Neural cell (in vitro differentiated cells): ENCODE results near the gene S100PBP. TPM values are rescaled to one million over a fixed set of nuclear protein-coding genes. Genes with fewer than 3 reads are reported as not detected.

Experiments
- H2AFZ ChIP-seq: fragments of 200-600, 300-800 bp; sonication (generic), shearing (Covaris generic); 2 replicates; pipeline ENCODE4 v1.6.0; 2014; ENCODE audit warnings: low read depth, mild to moderate bottlenecking, antibody characterized with exemption, low read length, moderate library complexity
- H3F3A ChIP-seq: fragments of 200-600 bp; shearing (Covaris generic); 2 replicates; pipeline ENCODE4 v1.6.1; 2016; ENCODE audit warnings: mild to moderate bottlenecking, moderate library complexity, mixed read lengths, antibody characterized with exemption, low read length; ENCODE audit not compliant: insufficient read depth, poor library complexity, severe bottlenecking
- H3K27ac ChIP-seq: fragments of 200-600, 300-800 bp; sonication (generic), shearing (Covaris generic); 2 replicates; pipeline ENCODE4 v1.5.1; 2014; ENCODE audit warnings: mild to moderate bottlenecking, low read length, moderate library complexity
- H3K27me3 ChIP-seq: fragments of 300-800, 200-600 bp; sonication (generic), shearing (Covaris generic); 2 replicates; pipeline ENCODE4 v1.6.0; 2014; ENCODE audit warnings: mild to moderate bottlenecking, low read depth, low read length, moderate library complexity; ENCODE audit not compliant: insufficient read depth
- H3K36me3 ChIP-seq: fragments of 300-800, 200-600 bp; sonication (generic), shearing (Covaris generic); 2 replicates; pipeline ENCODE4 v1.5.1; 2014; ENCODE audit warnings: mild to moderate bottlenecking, antibody characterized with exemption, low read length, moderate library complexity; ENCODE audit not compliant: insufficient read depth
- H3K4me2 ChIP-seq: fragments of 300-800, 200-600 bp; sonication (generic), shearing (Covaris generic); 2 replicates; pipeline ENCODE4 v1.6.0; 2014; ENCODE audit warnings: mild to moderate bottlenecking, low read length
- H3K4me3 ChIP-seq: fragments of 300-800, 200-600 bp; sonication (generic), shearing (Covaris generic); 2 replicates; pipeline ENCODE4 v1.5.1; 2014; ENCODE audit warnings: mild to moderate bottlenecking, low read length, moderate library complexity
- H3K79me2 ChIP-seq: fragments of 200-600 bp; shearing (Covaris generic); replicated peaks from 2 replicates; pipeline ENCODE4 v1.6.0; 2014; ENCODE audit warnings: mild to moderate bottlenecking, low read length, moderate library complexity; ENCODE audit not compliant: insufficient read depth
- H3K9ac ChIP-seq: fragments of 300-800, 200-600 bp; sonication (generic), shearing (Covaris generic); 2 replicates; pipeline ENCODE4 v1.6.1; 2016; ENCODE audit warnings: mild to moderate bottlenecking, low read length, mixed read lengths
- H3K9me2 ChIP-seq: fragments of 200-600 bp; shearing (Covaris generic); 2 replicates; pipeline ENCODE4 v1.6.1; 2016; ENCODE audit warnings: mild to moderate bottlenecking, low read length, mixed read lengths; ENCODE audit not compliant: insufficient read depth
- H3K9me3 ChIP-seq: fragments of 200-600, 300-800 bp; sonication (generic), shearing (Covaris generic); 2 replicates; pipeline ENCODE4 v1.6.1; 2016; ENCODE audit warnings: mild to moderate bottlenecking, mixed run types, low read length, moderate library complexity, mixed read lengths
- H4K20me1 ChIP-seq: fragments of 200-600 bp; shearing (Covaris generic); 2 replicates; pipeline ENCODE4 v1.6.1; 2016; ENCODE audit warnings: mild to moderate bottlenecking, mixed run types; ENCODE audit not compliant: insufficient read depth
- CTCF ChIP-seq: fragments of 450-650 bp; IDR thresholded peaks from 2 replicates; pipeline ENCODE4 v1.5.1; 2014; ENCODE audit warnings: antibody characterized with exemption, mild to moderate bottlenecking, moderate library complexity; ENCODE audit not compliant: poor library complexity, severe bottlenecking
- EP300 ChIP-seq: fragments of 450-650 bp; conservative IDR thresholded peaks from 2 replicates; pipeline ENCODE4 v1.6.1; 2014; ENCODE audit warnings: antibody characterized with exemption, mild to moderate bottlenecking, moderate library complexity; ENCODE audit not compliant: poor library complexity, severe bottlenecking
- EZH2 ChIP-seq: fragments of 200-600, 300-800 bp; shearing (Covaris generic), sonication (generic); IDR thresholded peaks from 2 replicates; pipeline ENCODE4 v1.6.1; 2014; ENCODE audit warnings: antibody characterized with exemption, low read length, borderline replicate concordance, mild to moderate bottlenecking; ENCODE audit not compliant: insufficient read depth, poor library complexity, severe bottlenecking
- MXI1 ChIP-seq: fragments of 450-650 bp; conservative IDR thresholded peaks from 2 replicates; pipeline ENCODE4 v1.6.1; 2014; ENCODE audit warnings: antibody characterized with exemption, mild to moderate bottlenecking; ENCODE audit not compliant: poor library complexity, severe bottlenecking
- POLR2AphosphoS5 ChIP-seq: IDR thresholded peaks from 2 replicates; pipeline ENCODE4 v1.6.1; 2012
- RAD21 ChIP-seq: fragments of 450-650 bp; conservative IDR thresholded peaks from 2 replicates; pipeline ENCODE4 v1.6.1; 2014; ENCODE audit warnings: antibody characterized with exemption, mild to moderate bottlenecking, moderate library complexity
- SMC3 ChIP-seq: fragments of 450-650 bp; conservative IDR thresholded peaks from 2 replicates; pipeline ENCODE4 v1.6.1; 2014; ENCODE audit warnings: antibody characterized with exemption, mild to moderate bottlenecking, moderate library complexity; ENCODE audit not compliant: poor library complexity
- TAF1 ChIP-seq: IDR thresholded peaks from 2 replicates; pipeline ENCODE4 v1.6.1; 2012; ENCODE audit warnings: low read depth
- polyA plus RNA-seq: library from polyadenylated mRNA; depleted of rRNA; stranded (reverse); fragments of >200 nt; gene quantifications from 2 replicates; pipeline ENCODE4 v1.2.3, GENCODE V29; 2014
- TF ChIP-seq, protein P1 (sequence below): IDR thresholded peaks from 2 replicates; pipeline ENCODE4 v1.6.1; 2012; ENCODE audit warnings: borderline replicate concordance

The S100PBP gene
- polyA plus RNA-seq, 1 donor from 2014 or later: 77.0 TPM

DNA sequence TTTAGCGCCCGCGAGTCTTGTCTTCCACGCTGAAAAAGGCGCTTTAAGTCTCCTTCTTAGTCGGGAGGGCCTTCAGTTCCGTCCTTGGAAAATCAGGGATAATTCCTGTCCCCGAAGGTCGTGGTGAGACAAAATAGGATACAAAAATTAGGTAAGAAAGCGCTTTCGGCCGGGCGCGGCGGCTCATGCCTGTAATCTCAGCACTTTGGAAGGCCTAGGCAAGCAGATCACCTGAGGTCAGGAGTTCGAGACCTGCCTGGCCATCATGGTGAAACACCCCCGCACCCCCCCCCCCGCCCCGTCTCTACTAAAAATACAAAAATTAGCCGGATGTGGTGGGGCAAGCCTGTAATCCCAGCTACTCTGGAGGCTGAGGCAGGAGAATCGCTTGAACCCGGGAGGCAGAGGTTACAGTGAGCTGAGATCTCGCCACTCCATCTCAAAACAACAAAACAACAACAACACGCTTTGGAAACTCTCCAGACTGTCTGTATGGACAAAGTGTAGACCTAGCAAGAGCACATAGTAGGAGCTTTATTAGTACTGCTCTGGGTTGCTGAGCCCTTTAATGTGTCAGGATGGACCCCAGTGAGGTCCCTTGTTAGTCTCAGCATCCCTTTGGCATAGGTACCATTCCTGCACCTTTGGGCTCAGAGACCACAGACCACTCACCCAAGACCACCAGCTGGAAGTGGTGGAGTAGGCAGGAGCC, 84.5 kb downstream of the S100PBP start:
- peaks cover 36% of the 10 kb centered on the region for H3K27me3 ChIP-seq
- H3F3A ChIP-seq: no peaks in the 10 kb centered on the region
- no peaks in the 10 kb centered on the region for H4K20me1 ChIP-seq
- TF ChIP-seq EP300: no peak
- no peak for TF ChIP-seq TAF1
- no peak for TF ChIP-seq CTCF
- no peak for TF ChIP-seq EZH2
- TF ChIP-seq MXI1: no peak
- TF ChIP-seq, protein P1, sequence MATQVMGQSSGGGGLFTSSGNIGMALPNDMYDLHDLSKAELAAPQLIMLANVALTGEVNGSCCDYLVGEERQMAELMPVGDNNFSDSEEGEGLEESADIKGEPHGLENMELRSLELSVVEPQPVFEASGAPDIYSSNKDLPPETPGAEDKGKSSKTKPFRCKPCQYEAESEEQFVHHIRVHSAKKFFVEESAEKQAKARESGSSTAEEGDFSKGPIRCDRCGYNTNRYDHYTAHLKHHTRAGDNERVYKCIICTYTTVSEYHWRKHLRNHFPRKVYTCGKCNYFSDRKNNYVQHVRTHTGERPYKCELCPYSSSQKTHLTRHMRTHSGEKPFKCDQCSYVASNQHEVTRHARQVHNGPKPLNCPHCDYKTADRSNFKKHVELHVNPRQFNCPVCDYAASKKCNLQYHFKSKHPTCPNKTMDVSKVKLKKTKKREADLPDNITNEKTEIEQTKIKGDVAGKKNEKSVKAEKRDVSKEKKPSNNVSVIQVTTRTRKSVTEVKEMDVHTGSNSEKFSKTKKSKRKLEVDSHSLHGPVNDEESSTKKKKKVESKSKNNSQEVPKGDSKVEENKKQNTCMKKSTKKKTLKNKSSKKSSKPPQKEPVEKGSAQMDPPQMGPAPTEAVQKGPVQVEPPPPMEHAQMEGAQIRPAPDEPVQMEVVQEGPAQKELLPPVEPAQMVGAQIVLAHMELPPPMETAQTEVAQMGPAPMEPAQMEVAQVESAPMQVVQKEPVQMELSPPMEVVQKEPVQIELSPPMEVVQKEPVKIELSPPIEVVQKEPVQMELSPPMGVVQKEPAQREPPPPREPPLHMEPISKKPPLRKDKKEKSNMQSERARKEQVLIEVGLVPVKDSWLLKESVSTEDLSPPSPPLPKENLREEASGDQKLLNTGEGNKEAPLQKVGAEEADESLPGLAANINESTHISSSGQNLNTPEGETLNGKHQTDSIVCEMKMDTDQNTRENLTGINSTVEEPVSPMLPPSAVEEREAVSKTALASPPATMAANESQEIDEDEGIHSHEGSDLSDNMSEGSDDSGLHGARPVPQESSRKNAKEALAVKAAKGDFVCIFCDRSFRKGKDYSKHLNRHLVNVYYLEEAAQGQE: no peak
- no peak for TF ChIP-seq POLR2AphosphoS5
- no peak for TF ChIP-seq SMC3
- TF ChIP-seq RAD21: no peak
- H3K4me3 ChIP-seq: peak overlapping the region; percentile 56
- no peaks in the 10 kb centered on the region for H3K36me3 ChIP-seq
- H3K9me2 ChIP-seq: no peaks in the 10 kb centered on the region
- no peak overlapping the region for H3K4me2 ChIP-seq
- no peaks in the 10 kb centered on the region for H3K79me2 ChIP-seq
- H3K27ac ChIP-seq: no peak overlapping the region
- no peak overlapping the region for H3K9ac ChIP-seq
- H2AFZ ChIP-seq: no peak overlapping the region
- H3K9me3 ChIP-seq: no peaks in the 10 kb centered on the region

GRCh38 chr1:32902535-32902920, 85.1 kb downstream of the S100PBP start:
- no peak overlapping the region for H3K9ac ChIP-seq
- H3K27me3 ChIP-seq: peaks cover 36% of the 10 kb centered on the region
- TF ChIP-seq EZH2 (no peak), SMC3 (no peak), EP300 (no peak)
- H3K79me2 ChIP-seq: no peaks in the 10 kb centered on the region
- H4K20me1 ChIP-seq: no peaks in the 10 kb centered on the region
- no peaks in the 10 kb centered on the region for H3K36me3 ChIP-seq
- no peak overlapping the region for H3K4me3 ChIP-seq
- no peaks in the 10 kb centered on the region for H3K9me2 ChIP-seq
- no peak overlapping the region for H3K27ac ChIP-seq
- H3F3A ChIP-seq: no peaks in the 10 kb centered on the region
- H2AFZ ChIP-seq: no peak overlapping the region
- no peaks in the 10 kb centered on the region for H3K9me3 ChIP-seq
- H3K4me2 ChIP-seq: no peak overlapping the region
